Fibroblast of lung (primary cell): ENCODE data around the gene TEC.

Experiments used
- EZH2 ChIP-seq: IDR thresholded peaks from 2 replicates; pipeline ENCODE4 v1.5.1; 2012; ENCODE audit warnings: low read length, control low read depth, mild to moderate bottlenecking; ENCODE audit errors: missing control alignments
- TF ChIP-seq, protein P1 (sequence below), 2 donors: IDR thresholded peaks in 1 of 2; conservative IDR thresholded peaks in 1 of 2; 1 replicate in 1 of 2; 2 replicates in 1 of 2; pipeline ENCODE4 v1.5.1; 2011 to 2012; ENCODE audit warnings: low read length in 2 of 2, control low read depth in 1 of 2, inconsistent platforms in 1 of 2, low read depth in 1 of 2, mild to moderate bottlenecking in 1 of 2

GRCh38 chr4:48259748-48260147, 9.9 kb downstream of the TEC start:
- TF ChIP-seq, protein P1, sequence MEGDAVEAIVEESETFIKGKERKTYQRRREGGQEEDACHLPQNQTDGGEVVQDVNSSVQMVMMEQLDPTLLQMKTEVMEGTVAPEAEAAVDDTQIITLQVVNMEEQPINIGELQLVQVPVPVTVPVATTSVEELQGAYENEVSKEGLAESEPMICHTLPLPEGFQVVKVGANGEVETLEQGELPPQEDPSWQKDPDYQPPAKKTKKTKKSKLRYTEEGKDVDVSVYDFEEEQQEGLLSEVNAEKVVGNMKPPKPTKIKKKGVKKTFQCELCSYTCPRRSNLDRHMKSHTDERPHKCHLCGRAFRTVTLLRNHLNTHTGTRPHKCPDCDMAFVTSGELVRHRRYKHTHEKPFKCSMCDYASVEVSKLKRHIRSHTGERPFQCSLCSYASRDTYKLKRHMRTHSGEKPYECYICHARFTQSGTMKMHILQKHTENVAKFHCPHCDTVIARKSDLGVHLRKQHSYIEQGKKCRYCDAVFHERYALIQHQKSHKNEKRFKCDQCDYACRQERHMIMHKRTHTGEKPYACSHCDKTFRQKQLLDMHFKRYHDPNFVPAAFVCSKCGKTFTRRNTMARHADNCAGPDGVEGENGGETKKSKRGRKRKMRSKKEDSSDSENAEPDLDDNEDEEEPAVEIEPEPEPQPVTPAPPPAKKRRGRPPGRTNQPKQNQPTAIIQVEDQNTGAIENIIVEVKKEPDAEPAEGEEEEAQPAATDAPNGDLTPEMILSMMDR (conservative IDR thresholded peaks at IDR 0.05 in 1 of 2, IDR thresholded peaks at IDR 0.05 in 1 of 2; ENCODE audit: low read depth in 1 of 2, low read length in 2 of 2): no peak
- TF ChIP-seq EZH2: no peak
